Measurements from ENCODE around the gene EIF1. TPM values are rescaled to one million over a fixed set of nuclear protein-coding genes. Genes with fewer than 3 reads are reported as not detected.

The EIF1 gene
- total RNA-seq, 1 experiment from 2014 or later: 481 TPM

DNA sequence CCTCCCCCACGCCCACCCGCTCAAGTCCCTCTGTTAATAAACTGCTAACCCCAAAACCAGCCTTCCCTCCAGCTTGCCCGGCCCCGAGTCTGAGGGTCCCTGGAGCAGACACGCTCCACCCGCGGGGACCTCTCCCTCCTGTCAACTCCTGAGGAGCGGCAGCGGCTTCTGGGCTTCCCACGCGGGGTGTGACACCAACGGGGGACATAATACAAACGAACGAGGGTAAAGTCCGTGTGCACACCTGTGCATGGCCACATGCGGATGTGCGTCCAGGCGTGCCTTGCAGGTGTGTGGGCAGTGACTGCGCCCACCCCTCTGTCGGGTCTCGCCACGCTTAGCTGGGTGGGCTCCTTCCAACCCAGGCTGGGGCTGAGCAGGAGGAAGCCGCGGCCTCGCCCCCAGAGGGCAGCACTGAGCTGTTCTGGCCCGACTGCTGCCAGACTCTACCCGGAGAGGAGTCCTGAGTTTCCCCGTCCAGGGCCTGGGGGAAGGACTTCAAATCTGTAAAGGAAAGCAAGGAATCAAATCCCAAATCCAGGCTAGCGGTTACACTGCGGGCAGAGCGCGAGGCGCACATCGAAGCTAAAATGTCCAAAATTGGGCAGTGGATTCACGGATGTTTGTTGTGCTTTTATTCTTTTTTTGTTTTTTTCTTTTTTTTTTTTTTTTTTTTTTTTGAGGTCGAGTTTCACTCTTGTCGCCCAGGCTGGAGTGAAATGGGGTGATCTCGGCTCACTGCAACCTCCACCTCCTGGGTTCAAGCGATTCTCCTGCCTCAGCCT, 40.1 kb upstream of the EIF1 start (continued):
- TF ChIP-seq ZNF423 (CRISPR knock-in tag; IDR thresholded peaks at IDR 0.05) (no peak), NFE2L1 (CRISPR knock-in tag; IDR thresholded peaks at IDR 0.05) (no peak), PRDM15 (CRISPR knock-in tag; IDR thresholded peaks at IDR 0.05) (no peak)
- TF ChIP-seq, protein P1, sequence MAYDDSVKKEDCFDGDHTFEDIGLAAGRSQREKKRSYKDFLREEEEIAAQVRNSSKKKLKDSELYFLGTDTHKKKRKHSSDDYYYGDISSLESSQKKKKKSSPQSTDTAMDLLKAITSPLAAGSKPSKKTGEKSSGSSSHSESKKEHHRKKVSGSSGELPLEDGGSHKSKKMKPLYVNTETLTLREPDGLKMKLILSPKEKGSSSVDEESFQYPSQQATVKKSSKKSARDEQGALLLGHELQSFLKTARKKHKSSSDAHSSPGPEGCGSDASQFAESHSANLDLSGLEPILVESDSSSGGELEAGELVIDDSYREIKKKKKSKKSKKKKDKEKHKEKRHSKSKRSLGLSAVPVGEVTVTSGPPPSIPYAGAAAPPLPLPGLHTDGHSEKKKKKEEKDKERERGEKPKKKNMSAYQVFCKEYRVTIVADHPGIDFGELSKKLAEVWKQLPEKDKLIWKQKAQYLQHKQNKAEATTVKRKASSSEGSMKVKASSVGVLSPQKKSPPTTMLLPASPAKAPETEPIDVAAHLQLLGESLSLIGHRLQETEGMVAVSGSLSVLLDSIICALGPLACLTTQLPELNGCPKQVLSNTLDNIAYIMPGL (CRISPR knock-in tag; IDR thresholded peaks at IDR 0.05): peak; percentile 64; the same call in 1 of the 2 replicates

- DNase-seq (ENCODE audit: low spot score) (no peak), ATAC-seq (no peak)
- H3K4me1 Mint-ChIP-seq: peaks cover 2% of the 10 kb centered on the region
- no peak overlapping the region for H3K4me3 Mint-ChIP-seq
- no peaks in the 10 kb centered on the region for H3K27me3 Mint-ChIP-seq (ENCODE audit: low read depth)
- no peaks in the 10 kb centered on the region for H3K9me3 Mint-ChIP-seq
- no peak overlapping the region for H3K27ac Mint-ChIP-seq
- ChIA-PET POLR2A (interaction anchor here (0.6 to 1.6 kb wide), 2 partner anchors 122 to 149 kb away, joined by 3 read pairs; partner anchors contain the start of gene KRT19), CTCF (interaction anchor here (2.0 to 16.2 kb wide), 5 partner anchors 8 to 232 kb away, joined by 9 to 374 read pairs (median 32); partner anchors contain the start of gene KRT36)
- H3K36me3 Mint-ChIP-seq: no peaks in the 10 kb centered on the region
- TF ChIP-seq ZNF281 (CRISPR knock-in tag; IDR thresholded peaks at IDR 0.05) (no peak), ELF4 (CRISPR knock-in tag; IDR thresholded peaks at IDR 0.05; ENCODE audit: low read depth) (no peak), ZNF263 (CRISPR knock-in tag; IDR thresholded peaks at IDR 0.05; ENCODE audit: low read depth) (no peak), TCF7 (CRISPR knock-in tag; IDR thresholded peaks at IDR 0.05; ENCODE audit: low read depth) (no peak), GRHL2 (CRISPR knock-in tag; IDR thresholded peaks at IDR 0.05; ENCODE audit: insufficient replicate concordance, severe bottlenecking) (no peak), GTF2I (CRISPR knock-in tag; conservative IDR thresholded peaks at IDR 0.05) (no peak), CREB1 (CRISPR knock-in tag; IDR thresholded peaks at IDR 0.05) (no peak), CTCF (IDR thresholded peaks at IDR 0.05) (no peak), OVOL2 (CRISPR knock-in tag; IDR thresholded peaks at IDR 0.05; ENCODE audit: borderline replicate concordance) (no peak), AR (CRISPR knock-in tag; IDR thresholded peaks at IDR 0.05) (no peak), TP53 (CRISPR knock-in tag; IDR thresholded peaks at IDR 0.05) (no peak), ZNF416 (CRISPR knock-in tag; IDR thresholded peaks at IDR 0.05) (no peak), IRF2 (CRISPR knock-in tag; IDR thresholded peaks at IDR 0.05; ENCODE audit: borderline replicate concordance, low read depth) (no peak), RELA (CRISPR knock-in tag; IDR thresholded peaks at IDR 0.05; ENCODE audit: borderline replicate concordance) (no peak)
Measured at GRCh38 chr17:41649923-41650519, 38.7 kb upstream of the EIF1 start.

Measured in WTC11 (cell line).